Measurements from ENCODE around the gene MDM2. TPM values are rescaled to one million over a fixed set of nuclear protein-coding genes. Genes with fewer than 3 reads are reported as not detected.

The MDM2 gene
- total RNA-seq, 1 experiment from 2014 or later = 159 TPM

- peaks cover 25 to 90% (median 71%) of the 10 kb centered on the region in 3 experiments; a peak in 6 of 7 replicates for H3K36me3 Mint-ChIP-seq (ENCODE audit: insufficient read depth in 1 of 3, low read depth in 3 of 3)
- Histone ChIP-seq H2BK15ac (ENCODE audit: low read depth, low read length) (no peak overlapping the region), H3K14ac (ENCODE audit: insufficient read depth, low read length) (no peak overlapping the region), H2BK20ac (ENCODE audit: low read depth, low read length, poor library complexity, severe bottlenecking) (no peak overlapping the region), H4K91ac (ENCODE audit: insufficient read length, low read depth, low read length) (no peak overlapping the region), H2BK12ac (ENCODE audit: insufficient read length, low read depth, low read length) (no peak overlapping the region), H3K4ac (ENCODE audit: low read depth, low read length) (no peak overlapping the region), H3K27me3 (ENCODE audit: insufficient read depth, low read length) (no peaks in the 10 kb centered on the region), H3K79me2 (ENCODE audit: insufficient read depth, low read length) (no peaks in the 10 kb centered on the region), H3K18ac (ENCODE audit: insufficient read length, low read depth, low read length) (no peak overlapping the region), H3K56ac (ENCODE audit: insufficient read length, low read depth, low read length) (no peak overlapping the region), H2AFZ (ENCODE audit: low read length) (no peak overlapping the region), H2BK120ac (ENCODE audit: low read depth, low read length, poor library complexity, severe bottlenecking) (no peak overlapping the region), H2AK5ac (ENCODE audit: insufficient read length, low read length) (no peak overlapping the region), H3K9me3 (ENCODE audit: control insufficient read depth, low read depth, low read length) (no peaks in the 10 kb centered on the region), H3K27ac (ENCODE audit: insufficient read length, low read depth, low read length) (no peak overlapping the region), H2BK5ac (ENCODE audit: insufficient read length, low read length) (no peak overlapping the region), H3K9ac (ENCODE audit: extremely low read depth, insufficient read length, low read length) (no peak overlapping the region), H4K20me1 (ENCODE audit: control insufficient read depth, insufficient read depth, insufficient read length) (no peaks in the 10 kb centered on the region), H4K8ac (replicated peaks; ENCODE audit: insufficient read length, low read depth, low read length) (no peak overlapping the region), H3K4me2 (ENCODE audit: insufficient read depth, insufficient read length, low read length) (no peak overlapping the region), H3K4me1 (ENCODE audit: insufficient read depth, low read length) (no peaks in the 10 kb centered on the region), H4K5ac (ENCODE audit: insufficient read length, low read depth, low read length) (no peak overlapping the region), H3K79me1 (ENCODE audit: insufficient read depth, low read depth, low read length, poor library complexity, severe bottlenecking) (no peaks in the 10 kb centered on the region), H3K23ac (ENCODE audit: insufficient read length, low read depth, low read length) (no peak overlapping the region), H3T11ph (ENCODE audit: low read length) (no peak overlapping the region), H3K23me2 (ENCODE audit: insufficient read length, low read depth, low read length, poor library complexity, severe bottlenecking) (no peaks in the 10 kb centered on the region)
- no peak overlapping the region for H3K27ac Mint-ChIP-seq
- H3K27me3 Mint-ChIP-seq (ENCODE audit: low read depth) = no peaks in the 10 kb centered on the region
- no CpG with 5 or more reads among the region's 16 CpGs for WGBS (ENCODE audit: extremely low coverage, insufficient read length, low lambda C conversion rate)
- no peaks in the 10 kb centered on the region for H3K4me1 Mint-ChIP-seq
- no peaks in the 10 kb centered on the region for H3K9me3 Mint-ChIP-seq
- H3K4me3 Mint-ChIP-seq = no peak overlapping the region
- TF ChIP-seq CTCF (conservative IDR thresholded peaks at IDR 0.05) = no peak
- DNase-seq = no peak
These were observed 16.7 kb downstream of the MDM2 start for GRCh38 chr12:68824597-68825250.
